HEK293 (cell line): ENCODE data around the gene PSMD2.

ENCODE experiments used
- CTCF ChIA-PET: fragments of 350-600 bp; formaldehyde crosslinking; extraction: SDS; loops from one replicate; lab custom pipeline; 2021; ENCODE audit warnings: antibody characterized with exemption; lab: Yijun Ruan, JAX
- POLR2A ChIA-PET: fragments of 300-600 bp; formaldehyde crosslinking; extraction: SDS; loops from one replicate; lab custom pipeline; 2020; ENCODE audit warnings: antibody characterized with exemption, inconsistent platforms; lab: Yijun Ruan, JAX
- H3K27ac ChIP-seq: fragments of 200-500 bp; sonication (Bioruptor generic); 2 replicates; pipeline ENCODE4 v1.5.1; 2014; ENCODE audit warnings: low read depth, low read length, control low read depth, inconsistent platforms; ENCODE audit errors: extremely low read depth
- H3K36me3 ChIP-seq, 2 experiments: fragments of 200-500 bp in 1 of 2; sonication (Bioruptor generic) in 1 of 2; 1 replicate in 1 of 2; 2 replicates in 1 of 2; pipeline ENCODE4 v1.5.1; 2014 to 2017; ENCODE audit warnings: inconsistent platforms in 2 of 2, low read length in 2 of 2; ENCODE audit not compliant: control insufficient read depth in 2 of 2, insufficient read depth in 1 of 2
- H3K4me1 ChIP-seq: fragments of 200-500 bp; sonication (Bioruptor generic); 2 replicates; pipeline ENCODE4 v1.5.1; 2014; ENCODE audit warnings: mild to moderate bottlenecking, low read length, inconsistent platforms; ENCODE audit not compliant: control insufficient read depth, insufficient read depth
- H3K4me3 ChIP-seq: 2 replicates; pipeline ENCODE4 v1.5.1; 2011; ENCODE audit warnings: low read depth, mild to moderate bottlenecking, control low read depth, low read length, moderate library complexity
- H3K9me3 ChIP-seq: fragments of 200-500 bp; sonication (Bioruptor generic); 2 replicates; pipeline ENCODE4 v1.5.1; 2014; ENCODE audit warnings: low read depth, low read length, inconsistent platforms; ENCODE audit not compliant: control insufficient read depth, insufficient read depth
- AEBP2 ChIP-seq: fragments of 450-650 bp; formaldehyde crosslinking; IDR thresholded peaks from 2 replicates; pipeline ENCODE4 v1.5.1; 2016; ENCODE audit warnings: missing biosample characterization, missing genetic modification characterization, borderline replicate concordance
- ATF2 ChIP-seq: fragments of 450-650 bp; formaldehyde crosslinking; IDR thresholded peaks from 2 replicates; pipeline ENCODE4 v1.5.1; 2016; ENCODE audit warnings: missing biosample characterization, missing genetic modification characterization, low read depth
- CTCF ChIP-seq: fragments of 450-650 bp; formaldehyde crosslinking; IDR thresholded peaks from 2 replicates; pipeline ENCODE4 v1.5.1; 2016; ENCODE audit warnings: missing biosample characterization, missing genetic modification characterization
- GFI1B ChIP-seq: fragments of 450-650 bp; formaldehyde crosslinking; IDR thresholded peaks from 2 replicates; pipeline ENCODE4 v1.5.1; 2016; ENCODE audit warnings: missing biosample characterization, missing genetic modification characterization
- GLIS1 ChIP-seq: fragments of 450-650 bp; formaldehyde crosslinking; IDR thresholded peaks from 2 replicates; pipeline ENCODE4 v1.5.1; 2016; ENCODE audit warnings: missing biosample characterization, missing genetic modification characterization
- GLIS2 ChIP-seq: fragments of 450-650 bp; formaldehyde crosslinking; IDR thresholded peaks from 2 replicates; pipeline ENCODE4 v1.5.1; 2016; ENCODE audit warnings: missing biosample characterization, missing genetic modification characterization
- KLF17 ChIP-seq: fragments of 450-650 bp; formaldehyde crosslinking; IDR thresholded peaks from 2 replicates; pipeline ENCODE4 v1.5.1; 2016; ENCODE audit warnings: missing biosample characterization, missing genetic modification characterization
- PATZ1 ChIP-seq: fragments of 450-650 bp; formaldehyde crosslinking; IDR thresholded peaks from 2 replicates; pipeline ENCODE4 v1.5.1; 2016; ENCODE audit warnings: missing biosample characterization, missing genetic modification characterization
- PRDM10 ChIP-seq: fragments of 450-650 bp; formaldehyde crosslinking; IDR thresholded peaks from 2 replicates; pipeline ENCODE4 v1.5.1; 2016; ENCODE audit warnings: missing biosample characterization, missing genetic modification characterization
- ZFP37 ChIP-seq: fragments of 450-650 bp; formaldehyde crosslinking; IDR thresholded peaks from 2 replicates; pipeline ENCODE4 v1.5.1; 2016; ENCODE audit warnings: missing biosample characterization, missing genetic modification characterization
- ZNF146 ChIP-seq: fragments of 450-650 bp; formaldehyde crosslinking; IDR thresholded peaks from 2 replicates; pipeline ENCODE4 v1.5.1; 2016; ENCODE audit warnings: missing biosample characterization, missing genetic modification characterization
- ZNF174 ChIP-seq: fragments of 450-650 bp; formaldehyde crosslinking; IDR thresholded peaks from 2 replicates; pipeline ENCODE4 v1.5.0; 2017; ENCODE audit warnings: missing biosample characterization, mild to moderate bottlenecking, missing genetic modification characterization
- ZNF18 ChIP-seq: fragments of 450-650 bp; formaldehyde crosslinking; IDR thresholded peaks from 2 replicates; pipeline ENCODE4 v1.5.1; 2016; ENCODE audit warnings: missing biosample characterization, missing genetic modification characterization
- ZNF248 ChIP-seq: fragments of 450-650 bp; formaldehyde crosslinking; IDR thresholded peaks from 2 replicates; pipeline ENCODE4 v1.5.1; 2017; ENCODE audit warnings: missing biosample characterization, missing genetic modification characterization
- ZNF354C ChIP-seq: fragments of 450-650 bp; formaldehyde crosslinking; IDR thresholded peaks from 2 replicates; pipeline ENCODE4 v1.5.1; 2016; ENCODE audit warnings: missing biosample characterization, missing genetic modification characterization, low read depth, borderline replicate concordance
- ZNF423 ChIP-seq: fragments of 450-650 bp; formaldehyde crosslinking; IDR thresholded peaks from 2 replicates; pipeline ENCODE4 v1.5.1; 2016; ENCODE audit warnings: missing biosample characterization, missing genetic modification characterization
- ZNF560 ChIP-seq: fragments of 450-650 bp; formaldehyde crosslinking; IDR thresholded peaks from 2 replicates; pipeline ENCODE4 v1.5.1; 2017; ENCODE audit warnings: missing biosample characterization, missing genetic modification characterization, borderline replicate concordance
- ZNF585B ChIP-seq: fragments of 450-650 bp; formaldehyde crosslinking; IDR thresholded peaks from 2 replicates; pipeline ENCODE4 v1.5.1; 2016; ENCODE audit warnings: missing biosample characterization, missing genetic modification characterization
- ZNF600 ChIP-seq: fragments of 450-650 bp; formaldehyde crosslinking; IDR thresholded peaks from 2 replicates; pipeline ENCODE4 v1.5.1; 2016; ENCODE audit warnings: missing biosample characterization, missing genetic modification characterization
- ZNF621 ChIP-seq: fragments of 450-650 bp; formaldehyde crosslinking; IDR thresholded peaks from 2 replicates; pipeline ENCODE4 v1.5.1; 2017; ENCODE audit warnings: missing biosample characterization, missing genetic modification characterization
- ZNF626 ChIP-seq: fragments of 450-650 bp; sonication (Bioruptor Pico); formaldehyde crosslinking; IDR thresholded peaks from 2 replicates; pipeline ENCODE4 v1.5.1; 2018; ENCODE audit warnings: missing biosample characterization, missing genetic modification characterization, inconsistent platforms
- ZNF785 ChIP-seq: fragments of 450-650 bp; formaldehyde crosslinking; IDR thresholded peaks from 2 replicates; pipeline ENCODE4 v1.5.1; 2016; ENCODE audit warnings: missing biosample characterization, missing genetic modification characterization
- ZNF843 ChIP-seq: fragments of 450-650 bp; formaldehyde crosslinking; IDR thresholded peaks from 2 replicates; pipeline ENCODE4 v1.5.1; 2016; ENCODE audit warnings: missing biosample characterization, missing genetic modification characterization

The PSMD2 gene

GRCh38 chr3:184354121-184354728 is 55.2 kb downstream of the PSMD2 start (continued):
- TF ChIP-seq PATZ1 = peak; percentile 74
- no peak for TF ChIP-seq ZNF560 (tag by site-specific recombination)

- ChIA-PET POLR2A (interaction anchor here (0.7 kb wide), 1 partner anchor 12 kb away, joined by 3 read pairs; no protein-coding TSS in a partner anchor), CTCF (interaction anchor here (0.8 to 2.9 kb wide), 6 partner anchors 8 to 186 kb away, joined by 3 to 15 read pairs (median 4); no protein-coding TSS in a partner anchor)
- Histone ChIP-seq H3K9me3 (no peaks in the 10 kb centered on the region), H3K36me3 (peaks cover 0 to 77% of the 10 kb centered on the region in 2 experiments; a peak in 1 of 3 replicates), H3K4me1 (no peaks in the 10 kb centered on the region), H3K27ac (no peak overlapping the region), H3K4me3 (no peak overlapping the region)
- TF ChIP-seq ATF2 (tag by site-specific recombination) = no peak
- no peak for TF ChIP-seq ZNF785 (tag by site-specific recombination)
- no peak for TF ChIP-seq ZNF621
- no peak for TF ChIP-seq ZFP37 (tag by site-specific recombination)
- TF ChIP-seq ZNF626 (tag by site-specific recombination) = no peak
- no peak for TF ChIP-seq ZNF146 (tag by site-specific recombination)
- no peak for TF ChIP-seq ZNF18 (tag by site-specific recombination)
- 0 out of 2 replicates have a peak, but pooled peaks have one; percentile 17 for TF ChIP-seq ZNF600 (tag by site-specific recombination)
- TF ChIP-seq ZNF354C (tag by site-specific recombination) = no peak
- TF ChIP-seq GFI1B (tag by site-specific recombination) = no peak
- no peak for TF ChIP-seq ZNF843
- no peak for TF ChIP-seq KLF17 (tag by site-specific recombination)
- TF ChIP-seq ZNF423 (tag by site-specific recombination) = no peak
- no peak for TF ChIP-seq AEBP2
- TF ChIP-seq ZNF248 = no peak
- no peak for TF ChIP-seq ZNF174
- TF ChIP-seq ZNF585B (tag by site-specific recombination) = no peak
- TF ChIP-seq CTCF = no peak
- TF ChIP-seq PRDM10 (tag by site-specific recombination) = no peak
- TF ChIP-seq GLIS2 (tag by site-specific recombination) = peak; percentile 25; the same call in 1 of the 2 replicates
- TF ChIP-seq GLIS1 = peak; percentile 45
Observed at GRCh38 chr3:184354754-184355153, 55.7 kb downstream of the PSMD2 start.
